ENCODE measurements around the gene FASTKD2. TPM values are rescaled to one million over a fixed set of nuclear protein-coding genes. Genes with fewer than 3 reads are reported as not detected.

The FASTKD2 gene
- total RNA-seq, 1 donor from 2014 or later = 39.9 TPM

DNA sequence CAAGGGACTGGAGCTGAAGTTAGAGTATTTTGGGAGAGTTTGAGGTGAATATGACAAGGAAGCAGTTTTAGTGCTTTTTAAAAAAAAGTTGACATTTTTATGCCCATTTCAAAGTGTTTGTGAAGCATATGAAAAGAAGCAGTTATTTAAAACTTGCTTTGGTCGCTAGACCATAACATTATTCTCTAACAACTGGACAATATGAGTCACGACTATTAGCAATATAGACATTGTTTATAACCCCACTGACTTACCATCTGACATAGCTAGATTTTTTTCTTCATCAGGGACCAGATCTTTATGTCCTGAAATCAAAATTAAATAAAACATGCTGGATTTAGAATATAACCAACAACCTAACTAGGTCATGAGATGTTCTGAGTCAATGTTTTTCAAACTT, 24.6 kb upstream of the FASTKD2 start:
- no peak overlapping the region for H3K27ac ChIP-seq (replicated peaks)
- intact Hi-C loops (cut with micrococcal nuclease) = no loop called here
- no peak overlapping the region for H3K4me3 ChIP-seq
- peaks cover 6% of the 10 kb centered on the region for H3K4me1 ChIP-seq
- no peaks in the 10 kb centered on the region for H3K27me3 ChIP-seq (ENCODE audit: low read depth)
- TF ChIP-seq, protein P1, sequence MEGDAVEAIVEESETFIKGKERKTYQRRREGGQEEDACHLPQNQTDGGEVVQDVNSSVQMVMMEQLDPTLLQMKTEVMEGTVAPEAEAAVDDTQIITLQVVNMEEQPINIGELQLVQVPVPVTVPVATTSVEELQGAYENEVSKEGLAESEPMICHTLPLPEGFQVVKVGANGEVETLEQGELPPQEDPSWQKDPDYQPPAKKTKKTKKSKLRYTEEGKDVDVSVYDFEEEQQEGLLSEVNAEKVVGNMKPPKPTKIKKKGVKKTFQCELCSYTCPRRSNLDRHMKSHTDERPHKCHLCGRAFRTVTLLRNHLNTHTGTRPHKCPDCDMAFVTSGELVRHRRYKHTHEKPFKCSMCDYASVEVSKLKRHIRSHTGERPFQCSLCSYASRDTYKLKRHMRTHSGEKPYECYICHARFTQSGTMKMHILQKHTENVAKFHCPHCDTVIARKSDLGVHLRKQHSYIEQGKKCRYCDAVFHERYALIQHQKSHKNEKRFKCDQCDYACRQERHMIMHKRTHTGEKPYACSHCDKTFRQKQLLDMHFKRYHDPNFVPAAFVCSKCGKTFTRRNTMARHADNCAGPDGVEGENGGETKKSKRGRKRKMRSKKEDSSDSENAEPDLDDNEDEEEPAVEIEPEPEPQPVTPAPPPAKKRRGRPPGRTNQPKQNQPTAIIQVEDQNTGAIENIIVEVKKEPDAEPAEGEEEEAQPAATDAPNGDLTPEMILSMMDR (IDR thresholded peaks at IDR 0.05; ENCODE audit: borderline replicate concordance) = no peak
- H3K9me3 ChIP-seq (replicated peaks) = no peaks in the 10 kb centered on the region
- no peak for DNase-seq
- H3K36me3 ChIP-seq = no peaks in the 10 kb centered on the region

DNA sequence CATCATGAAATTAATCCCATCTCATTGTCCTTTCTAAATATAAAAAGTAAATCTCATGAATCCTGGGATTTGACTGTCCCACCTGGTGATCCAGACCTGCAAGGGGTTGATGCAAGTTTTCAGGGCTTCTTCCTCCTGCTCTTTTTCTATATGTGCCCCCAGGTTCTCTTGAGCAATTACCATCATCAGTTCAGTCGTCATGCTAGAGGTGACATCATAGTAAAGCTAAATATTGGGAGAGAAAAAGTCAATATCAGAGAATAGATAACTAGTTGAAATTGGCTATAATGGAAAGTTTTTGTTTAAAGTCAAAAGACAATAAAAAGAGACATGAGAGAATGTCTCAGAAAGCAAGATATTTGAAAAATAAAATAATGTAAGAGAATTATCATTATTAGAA, 8.6 kb upstream of the FASTKD2 start:
- H3K9me3 ChIP-seq (replicated peaks) = no peaks in the 10 kb centered on the region
- no peaks in the 10 kb centered on the region for H3K4me1 ChIP-seq
- intact Hi-C loops (cut with micrococcal nuclease) = no loop called here
- H3K27me3 ChIP-seq (ENCODE audit: low read depth) = no peaks in the 10 kb centered on the region
- TF ChIP-seq, protein P1 (IDR thresholded peaks at IDR 0.05; ENCODE audit: borderline replicate concordance) = no peak
- DNase-seq = no peak
- no peaks in the 10 kb centered on the region for H3K36me3 ChIP-seq
- no peak overlapping the region for H3K27ac ChIP-seq (replicated peaks)
- no peak overlapping the region for H3K4me3 ChIP-seq

DNA sequence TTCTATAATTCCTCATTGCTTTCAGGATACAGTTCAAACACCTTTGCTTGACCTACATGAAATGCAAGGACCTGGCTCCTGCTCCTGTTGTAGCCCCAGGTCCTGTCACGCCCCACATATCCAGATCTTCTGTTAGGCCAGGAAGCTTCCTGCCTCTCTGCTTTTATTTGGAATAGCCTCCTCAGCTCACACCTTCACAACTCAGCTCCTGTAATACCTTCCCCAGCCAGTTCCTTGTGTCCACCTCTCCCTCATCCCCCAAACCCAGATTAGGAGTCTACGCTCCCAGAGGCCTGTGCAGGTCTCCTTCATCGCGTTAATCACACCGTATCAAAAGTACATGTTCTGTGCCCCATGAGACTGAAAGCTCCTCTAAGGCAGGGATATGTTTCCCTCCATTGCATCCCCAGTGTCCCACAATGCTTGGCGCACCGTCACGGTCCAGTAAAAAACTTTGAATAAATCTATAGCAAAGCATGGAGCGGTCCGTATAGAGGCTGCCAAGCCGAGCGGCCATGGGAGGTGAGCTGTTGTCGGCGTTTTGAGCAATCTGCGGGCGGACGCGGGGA, 649 bp upstream of the FASTKD2 start:
- no peak for DNase-seq
- H3K4me3 ChIP-seq = peak overlapping the region; percentile 92
- TF ChIP-seq, protein P1 (IDR thresholded peaks at IDR 0.05; ENCODE audit: borderline replicate concordance) = no peak
- H3K27me3 ChIP-seq (ENCODE audit: low read depth) = no peaks in the 10 kb centered on the region
- H3K4me1 ChIP-seq = peaks cover 54% of the 10 kb centered on the region
- peak overlapping the region; percentile 92 for H3K27ac ChIP-seq (replicated peaks)
- peaks cover 26% of the 10 kb centered on the region for H3K36me3 ChIP-seq
- no peaks in the 10 kb centered on the region for H3K9me3 ChIP-seq (replicated peaks)
- intact Hi-C loops (cut with micrococcal nuclease) = no loop called here

DNA sequence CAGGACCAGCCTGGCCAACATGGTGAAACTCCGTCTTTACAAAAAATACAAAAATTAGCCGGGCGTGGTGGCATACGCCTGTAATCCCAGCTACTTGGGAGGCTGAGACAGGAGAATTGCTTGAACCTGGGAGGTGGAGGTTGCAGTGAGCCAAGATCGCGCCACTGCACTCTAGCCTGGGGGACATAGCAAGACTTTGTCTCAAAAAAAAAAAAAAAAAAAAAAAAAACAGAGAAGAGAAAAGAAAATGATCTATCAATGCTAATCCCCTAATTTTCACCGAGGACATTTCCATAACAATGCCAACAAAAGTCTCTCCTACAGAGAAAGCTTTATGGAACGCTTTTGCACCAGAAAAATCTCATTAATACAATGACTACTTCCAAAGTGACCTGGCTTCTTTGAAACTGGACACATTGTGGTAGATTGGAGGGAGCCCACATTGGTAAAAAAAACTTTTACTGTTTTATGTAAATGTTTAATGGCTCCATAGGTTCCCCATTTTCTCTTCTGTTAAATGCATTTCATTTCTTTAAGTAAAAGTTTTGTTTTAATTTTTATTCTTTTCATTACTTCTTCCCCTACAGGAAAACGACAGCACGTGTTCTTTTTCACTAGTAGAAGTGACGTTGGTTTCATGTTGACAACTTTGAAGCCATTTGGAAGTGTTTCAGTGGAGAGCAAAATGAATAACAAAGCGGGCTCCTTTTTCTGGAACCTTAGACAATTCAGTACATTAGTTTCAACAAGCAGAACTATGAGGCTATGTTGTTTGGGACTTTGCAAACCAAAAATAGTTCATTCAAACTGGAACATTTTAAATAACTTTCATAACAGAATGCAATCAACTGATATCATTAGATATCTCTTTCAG, 888 bp downstream of the FASTKD2 start:
- Histone ChIP-seq H3K9me3 (replicated peaks) (no peaks in the 10 kb centered on the region), H3K27me3 (ENCODE audit: low read depth) (no peaks in the 10 kb centered on the region), H3K4me1 (peaks cover 54% of the 10 kb centered on the region), H3K4me3 (peak overlapping the region; percentile 92), H3K27ac (replicated peaks) (peak overlapping the region; percentile 92), H3K36me3 (peaks cover 38% of the 10 kb centered on the region)
- intact Hi-C loops (cut with micrococcal nuclease) = no loop called here
- TF ChIP-seq, protein P1 (IDR thresholded peaks at IDR 0.05; ENCODE audit: borderline replicate concordance) = no peak
- no peak for DNase-seq

DNA sequence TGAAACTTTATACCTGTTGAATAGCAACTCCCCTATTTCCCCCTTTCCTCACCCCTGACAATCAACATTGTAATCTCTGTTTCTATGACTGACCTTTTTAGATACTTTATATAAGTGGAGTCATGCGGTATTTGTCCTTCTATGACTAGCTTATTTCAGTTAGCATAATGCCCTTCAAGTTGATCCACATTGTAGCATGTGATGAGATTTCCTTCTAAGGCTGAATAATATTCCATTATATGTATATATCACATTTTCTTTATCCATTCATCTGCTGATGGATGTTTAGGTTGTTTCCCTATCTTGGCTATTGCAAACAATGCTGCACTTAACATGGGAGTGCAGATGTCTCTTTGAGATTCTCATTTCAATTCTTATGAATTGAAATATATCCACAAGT, 9.5 kb downstream of the FASTKD2 start:
- Histone ChIP-seq H3K27me3 (ENCODE audit: low read depth) (no peaks in the 10 kb centered on the region), H3K4me3 (no peak overlapping the region), H3K4me1 (peaks cover 11% of the 10 kb centered on the region), H3K27ac (replicated peaks) (no peak overlapping the region), H3K9me3 (replicated peaks) (peaks cover 24% of the 10 kb centered on the region), H3K36me3 (peaks cover 93% of the 10 kb centered on the region)
- no peak for DNase-seq
- TF ChIP-seq, protein P1 (IDR thresholded peaks at IDR 0.05; ENCODE audit: borderline replicate concordance) = no peak
- intact Hi-C loops (cut with micrococcal nuclease) = no loop called here

Data from left ventricle myocardium inferior (tissue), 1 donor.